Measurements from ENCODE around the gene IDH1. TPM values are rescaled to one million over a fixed set of nuclear protein-coding genes. Genes with fewer than 3 reads are reported as not detected.

Gene IDH1
- total RNA-seq, 4 donors from 2014 or later = 115 to 299 (median 184) TPM

DNA sequence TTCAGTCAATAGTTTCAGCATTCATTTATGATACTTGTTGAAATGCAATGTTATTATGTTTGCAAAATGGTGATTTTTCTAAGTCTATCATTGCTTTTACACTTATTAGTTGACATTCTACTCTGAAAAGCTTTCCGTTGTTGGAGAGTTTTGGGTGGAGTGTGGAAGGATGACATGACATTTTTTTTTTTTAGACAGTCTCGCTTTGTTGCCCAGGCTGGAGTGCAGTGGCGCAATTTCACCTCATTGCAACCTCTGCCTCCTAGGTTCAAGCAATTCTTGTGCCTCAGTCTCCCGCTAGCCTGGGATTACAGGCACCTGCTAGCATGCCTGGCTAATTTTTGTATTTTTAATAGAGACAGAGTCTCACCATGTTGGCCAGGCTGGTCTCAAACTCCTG lies 41.0 kb upstream of the IDH1 start:
- no peak overlapping the region for H3K4me3 ChIP-seq
- H3K27me3 ChIP-seq = no peaks in the 10 kb centered on the region
- H3K9me3 ChIP-seq = no peaks in the 10 kb centered on the region
- no peak overlapping the region for H3K27ac ChIP-seq
- DNase-seq = no peak
- H3K36me3 ChIP-seq = peaks cover 0 to 55% (median 0%) of the 10 kb centered on the region in 3 donors
- TF ChIP-seq POLR2A (IDR thresholded peaks at IDR 0.05) (no peak), CTCF (IDR thresholded peaks at IDR 0.05) (no peak)
- H3K4me1 ChIP-seq = no peaks in the 10 kb centered on the region

DNA sequence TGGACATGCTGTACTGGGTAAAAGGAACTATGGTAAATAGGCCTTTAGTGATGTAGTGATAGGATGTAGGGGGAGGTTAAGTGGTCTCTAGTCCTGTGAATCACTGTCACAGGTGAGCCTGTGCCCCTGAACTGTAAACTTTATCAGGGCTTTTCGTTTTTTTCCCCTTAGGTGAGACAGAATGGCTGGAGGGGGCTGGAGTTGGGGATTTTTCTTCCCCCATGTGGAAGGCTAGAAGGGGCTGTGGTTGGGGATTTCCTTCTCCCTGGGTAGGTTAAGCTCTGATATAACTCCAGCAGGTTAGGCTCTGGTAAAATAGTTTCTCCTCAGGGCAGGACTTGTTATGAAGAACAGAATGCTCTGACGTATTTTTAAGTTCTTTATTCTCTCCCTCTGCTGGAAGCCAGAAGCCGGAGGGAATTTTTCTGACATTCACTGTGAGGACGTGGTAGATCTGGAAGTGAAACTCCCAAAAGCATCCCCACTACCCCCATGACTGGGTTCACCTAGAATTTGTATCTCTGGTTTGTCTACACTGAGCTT lies 39.7 kb upstream of the IDH1 start:
- no peaks in the 10 kb centered on the region for H3K4me1 ChIP-seq
- TF ChIP-seq POLR2A (IDR thresholded peaks at IDR 0.05) (no peak), CTCF (IDR thresholded peaks at IDR 0.05) (no peak)
- DNase-seq = no peak
- H3K9me3 ChIP-seq = no peaks in the 10 kb centered on the region
- no peaks in the 10 kb centered on the region for H3K27me3 ChIP-seq
- no peak overlapping the region for H3K27ac ChIP-seq
- peaks cover 0 to 56% (median 0%) of the 10 kb centered on the region in 3 donors for H3K36me3 ChIP-seq
- H3K4me3 ChIP-seq = no peak overlapping the region

GRCh38 chr2:208285853-208286252 lies 31.0 kb upstream of the IDH1 start:
- no peak for DNase-seq
- H3K4me1 ChIP-seq = no peaks in the 10 kb centered on the region
- H3K9me3 ChIP-seq = no peaks in the 10 kb centered on the region
- no peaks in the 10 kb centered on the region for H3K27me3 ChIP-seq
- TF ChIP-seq POLR2A (IDR thresholded peaks at IDR 0.05) = no peak
- no peak for TF ChIP-seq CTCF (IDR thresholded peaks at IDR 0.05)
- no peak overlapping the region for H3K27ac ChIP-seq
- peaks cover 0 to 69% (median 0%) of the 10 kb centered on the region in 3 donors for H3K36me3 ChIP-seq
- no peak overlapping the region for H3K4me3 ChIP-seq

DNA sequence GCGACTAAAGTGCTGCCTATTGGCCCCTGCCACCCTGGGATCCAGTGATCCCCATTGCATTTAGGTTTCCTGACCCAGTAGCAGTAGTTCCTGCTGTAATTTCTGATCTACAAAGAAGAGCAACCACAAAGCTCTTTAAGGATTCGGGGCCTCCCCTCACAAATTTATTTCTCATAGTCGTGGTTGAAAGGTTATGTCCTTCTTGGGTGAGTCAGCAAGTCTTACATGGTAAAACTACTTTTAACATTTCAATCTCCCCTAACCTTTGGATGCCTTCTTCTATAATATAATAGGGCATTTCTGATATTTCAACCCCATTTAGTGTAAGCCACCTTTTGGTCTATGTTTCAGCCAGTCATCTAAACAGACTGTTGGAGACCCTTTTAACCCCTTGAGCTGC lies 26.1 kb upstream of the IDH1 start:
- Histone ChIP-seq H3K36me3 (peaks cover 0 to 73% (median 0%) of the 10 kb centered on the region in 3 donors), H3K27me3 (no peaks in the 10 kb centered on the region), H3K9me3 (no peaks in the 10 kb centered on the region), H3K4me3 (no peak overlapping the region), H3K27ac (no peak overlapping the region), H3K4me1 (no peaks in the 10 kb centered on the region)
- no peak for TF ChIP-seq CTCF (IDR thresholded peaks at IDR 0.05)
- no peak for TF ChIP-seq POLR2A (IDR thresholded peaks at IDR 0.05)
- DNase-seq = no peak

- Histone ChIP-seq H3K4me1 (no peaks in the 10 kb centered on the region), H3K4me3 (no peak overlapping the region), H3K9me3 (no peaks in the 10 kb centered on the region), H3K27ac (no peak overlapping the region), H3K27me3 (no peaks in the 10 kb centered on the region), H3K36me3 (peaks cover 0 to 79% (median 0%) of the 10 kb centered on the region in 3 donors)
- TF ChIP-seq CTCF (IDR thresholded peaks at IDR 0.05) (no peak), POLR2A (IDR thresholded peaks at IDR 0.05) (no peak)
- DNase-seq = no peak
Observed at GRCh38 chr2:208280234-208280633, 25.4 kb upstream of the IDH1 start.

DNA sequence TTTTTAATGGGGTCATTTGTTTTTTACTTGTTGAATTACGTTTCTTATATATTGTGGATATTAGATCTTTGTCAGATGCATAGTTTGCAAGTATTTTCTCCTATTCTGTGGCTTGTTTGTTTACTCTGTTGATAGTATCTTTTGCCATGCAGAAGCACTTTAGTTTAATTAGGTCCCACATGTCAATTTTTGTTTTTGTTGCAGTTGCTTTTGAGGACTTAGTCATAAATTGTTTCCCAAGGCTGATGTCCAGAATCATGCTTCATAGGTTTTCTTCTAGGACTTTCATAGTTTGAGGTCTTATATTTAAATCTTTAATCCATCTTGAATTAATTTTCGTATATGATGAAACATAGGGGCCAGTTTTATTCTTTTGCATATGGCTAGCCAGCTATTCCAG lies 24.4 kb upstream of the IDH1 start:
- Histone ChIP-seq H3K9me3 (no peaks in the 10 kb centered on the region), H3K27ac (no peak overlapping the region), H3K36me3 (peaks cover 0 to 81% (median 0%) of the 10 kb centered on the region in 3 donors), H3K4me3 (no peak overlapping the region), H3K27me3 (no peaks in the 10 kb centered on the region), H3K4me1 (no peaks in the 10 kb centered on the region)
- no peak for TF ChIP-seq CTCF (IDR thresholded peaks at IDR 0.05)
- no peak for TF ChIP-seq POLR2A (IDR thresholded peaks at IDR 0.05)
- DNase-seq = no peak

Measured in Peyer's patch (tissue), 4 donors.